Adipose tissue (tissue), 3 donors: ENCODE measurements around the gene FAM25A. TPM values are rescaled to one million over a fixed set of nuclear protein-coding genes. Genes with fewer than 3 reads are reported as not detected.

Experiments used
- H3K27ac ChIP-seq: one replicate; pipeline ENCODE4 v1.5.1; 2013; ENCODE audit warnings: low read depth, low read length
- WGBS, 3 donors: extraction: QIAGEN DNeasy Blood & Tissue Kit; methylation state at CpG; one replicate each; pipeline ENCODE4 v1.1.7; 2013; 5-methylcytosine and 5-hydroxymethylcytosine counted together
- polyA plus RNA-seq, 3 donors: library from polyadenylated mRNA; stranded (reverse); fragments of 200-250 nt; gene quantifications; one replicate each; pipeline ENCODE4 v1.2.3, GENCODE V29; 2013
- donor health status: healthy with polysubstance abuse.
- donor health status: Bipolar disorder and iron deficiency.
- donor health status: healthy.

The FAM25A gene
- polyA plus RNA-seq, 3 donors: not detected

DNA sequence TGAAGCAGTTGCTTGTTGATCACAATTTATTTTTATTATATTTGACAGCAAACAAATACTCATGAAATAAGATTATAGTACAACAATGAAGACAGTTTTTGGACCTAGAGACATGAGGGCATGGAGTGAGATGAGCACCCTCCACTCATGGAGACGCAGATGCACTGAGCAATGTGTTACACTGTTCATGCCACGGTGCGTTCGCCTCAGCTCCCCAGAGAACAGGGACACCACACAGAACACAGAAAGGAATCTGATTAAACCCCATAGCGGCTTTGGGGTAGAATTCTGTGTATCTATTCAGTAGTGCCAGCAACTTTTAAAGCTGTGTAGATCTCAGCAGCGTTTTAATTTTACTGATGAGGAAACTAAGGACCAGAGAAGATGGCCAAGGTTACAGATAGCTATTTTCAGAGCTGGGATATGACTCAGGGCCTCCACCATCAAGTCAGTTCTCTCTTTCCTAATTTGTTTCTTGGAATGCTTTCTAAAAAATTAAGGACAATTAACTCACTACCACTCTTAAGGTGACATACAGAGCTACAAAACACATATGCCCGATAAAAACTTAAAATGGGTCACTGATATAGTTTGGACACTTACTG lies 33.6 kb downstream of the FAM25A start:
- WGBS, 3 donors: 95 to 96% (median 95%) methylated on average over 7 of the region's 7 CpGs
- H3K27ac ChIP-seq: peak overlapping the region; percentile 19

DNA sequence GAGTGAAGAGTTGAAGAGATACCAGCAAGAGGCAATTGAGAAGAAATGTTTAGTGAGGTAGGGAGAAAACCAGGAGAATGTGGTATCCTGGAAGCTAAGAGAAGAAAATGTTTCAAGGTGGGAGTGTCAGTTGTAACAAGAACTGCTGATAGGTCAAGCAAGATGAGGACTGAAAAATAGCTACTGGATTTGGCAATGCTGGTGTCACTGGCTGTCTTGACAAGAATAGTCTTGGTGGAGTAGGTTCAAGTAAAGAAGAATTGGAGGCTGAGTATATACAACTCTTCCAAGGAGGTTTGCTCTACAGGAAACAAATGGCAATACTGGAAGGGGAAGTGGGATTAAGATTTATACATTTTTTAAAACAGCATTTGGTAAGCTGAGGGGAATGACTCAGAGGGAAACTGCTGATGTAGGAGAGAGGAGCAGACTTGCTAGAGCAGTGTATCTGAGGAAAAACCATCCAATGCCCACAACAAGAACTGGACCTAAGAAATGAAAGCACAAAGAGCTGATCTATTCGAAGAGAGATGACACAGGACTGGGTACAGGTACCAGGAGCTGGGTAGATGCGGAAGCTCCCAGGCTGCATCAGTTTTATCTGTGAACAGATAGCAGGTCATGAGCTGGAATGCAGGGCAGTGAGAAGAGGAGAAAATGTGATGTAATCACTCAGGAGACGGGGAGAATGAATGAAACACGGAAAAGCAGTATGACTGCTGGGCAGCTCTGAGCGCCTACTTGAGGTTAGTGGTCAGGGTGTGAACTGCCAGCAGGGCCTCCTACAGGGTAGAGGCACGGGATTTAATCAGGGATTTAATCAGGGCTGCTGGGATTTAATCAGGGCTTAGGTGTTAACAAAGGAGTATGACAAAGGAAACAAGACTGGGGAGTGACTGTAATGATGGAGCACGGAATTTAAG lies 34.5 kb downstream of the FAM25A start:
- WGBS, 3 donors: 48 to 76% (median 64%) methylated on average over 7 of the region's 7 CpGs

DNA sequence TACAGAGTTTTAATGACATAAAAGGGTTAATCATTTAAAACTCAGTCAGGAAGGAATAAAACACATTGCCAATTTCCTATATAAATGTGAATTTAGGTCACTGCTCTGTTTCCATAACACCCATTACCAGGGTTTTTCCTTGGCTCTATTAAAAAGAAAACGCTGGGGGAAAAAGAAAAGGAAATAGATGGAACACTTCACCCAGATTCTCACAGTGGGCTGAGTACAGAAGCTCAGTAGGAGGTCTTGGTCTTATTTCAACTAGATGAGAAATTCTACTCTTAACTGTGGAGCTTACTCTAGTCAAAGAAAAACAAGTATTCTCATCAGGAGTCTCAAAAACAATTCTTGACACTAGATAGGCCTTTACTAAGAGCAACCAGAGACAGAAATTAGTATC lies 38.1 kb downstream of the FAM25A start:
- 35 to 75% (median 63%) methylated on average over 1 of the region's 1 CpG for WGBS, 3 donors
- no peak overlapping the region for H3K27ac ChIP-seq

More for the DNA sequence above, 34.5 kb downstream of the FAM25A start:
- no peak overlapping the region for H3K27ac ChIP-seq

DNA sequence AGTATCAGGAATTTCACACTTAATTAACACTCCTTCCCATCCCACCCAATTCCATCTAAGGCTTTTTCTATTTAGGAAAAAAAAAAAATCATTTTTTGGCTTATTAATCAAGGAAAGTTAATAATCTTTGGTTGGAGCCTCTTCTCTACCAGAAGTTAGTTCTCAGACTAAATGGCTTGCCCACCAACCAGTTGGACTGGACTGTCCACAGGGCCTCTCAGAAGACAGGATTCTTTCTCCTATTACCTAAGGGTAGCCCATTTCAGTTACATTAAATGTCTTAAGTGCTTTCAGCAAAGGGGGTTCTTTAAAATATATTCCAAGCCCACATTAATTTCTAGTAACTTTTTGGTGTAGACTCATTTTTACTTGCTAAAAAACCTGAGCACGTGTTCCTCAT lies 39.3 kb downstream of the FAM25A start:
- WGBS, 3 donors: 93 to 99% (median 98%) methylated on average over 1 of the region's 1 CpG
- no peak overlapping the region for H3K27ac ChIP-seq

DNA sequence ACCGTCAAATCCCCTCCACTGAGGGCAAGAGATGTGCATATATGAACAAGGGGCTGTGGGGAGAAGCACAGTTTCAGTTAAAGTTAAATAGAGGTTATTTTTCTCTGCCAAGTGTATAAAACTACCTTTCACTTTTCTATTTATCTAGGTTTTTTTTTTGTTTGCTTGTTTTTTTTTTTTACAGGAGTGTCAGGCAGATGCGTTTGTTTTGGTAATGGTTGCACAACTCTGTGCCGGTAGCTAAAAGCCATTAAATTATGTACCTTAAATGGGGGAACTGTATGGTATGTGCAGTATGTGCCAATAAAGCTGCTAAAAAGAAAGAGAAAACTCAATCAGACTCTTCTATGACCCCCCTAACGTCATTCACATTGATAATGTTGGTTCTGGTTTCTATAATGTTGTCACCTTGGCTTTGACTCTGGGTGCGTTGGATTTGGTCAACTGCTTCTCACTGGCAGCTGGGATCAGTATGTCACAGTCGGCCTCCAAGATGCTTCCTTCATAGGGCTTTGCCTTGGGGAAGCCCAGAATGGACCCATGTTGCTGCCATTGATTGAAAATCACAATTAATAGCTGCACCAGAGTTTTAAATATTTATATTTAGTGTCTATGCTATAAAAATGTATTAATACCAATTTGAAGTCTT lies 40.3 kb downstream of the FAM25A start:
- no peak overlapping the region for H3K27ac ChIP-seq
- WGBS, 3 donors: 76 to 91% (median 84%) methylated on average over 6 of the region's 6 CpGs

DNA sequence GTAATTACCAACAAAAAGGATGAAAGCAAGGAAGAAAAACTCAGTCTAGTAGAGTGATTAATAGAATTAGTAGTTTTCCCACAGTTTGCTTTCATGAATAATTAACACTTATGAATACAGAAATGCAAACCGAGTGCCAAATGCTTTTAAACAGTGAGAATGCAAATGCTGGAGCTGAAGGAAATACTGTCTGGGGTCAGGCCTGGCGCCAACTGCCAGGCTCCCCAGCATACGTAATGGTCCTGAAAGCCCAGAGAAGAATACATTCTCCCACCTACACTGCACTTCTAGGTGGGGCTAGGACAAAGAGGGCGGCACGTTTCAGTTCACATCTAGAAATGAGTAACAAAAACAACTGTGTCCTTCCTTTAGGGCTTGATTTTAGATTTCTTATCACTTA lies 44.6 kb downstream of the FAM25A start:
- WGBS, 3 donors: 64 to 89% (median 84%) methylated on average over 5 of the region's 5 CpGs
- no peak overlapping the region for H3K27ac ChIP-seq

DNA sequence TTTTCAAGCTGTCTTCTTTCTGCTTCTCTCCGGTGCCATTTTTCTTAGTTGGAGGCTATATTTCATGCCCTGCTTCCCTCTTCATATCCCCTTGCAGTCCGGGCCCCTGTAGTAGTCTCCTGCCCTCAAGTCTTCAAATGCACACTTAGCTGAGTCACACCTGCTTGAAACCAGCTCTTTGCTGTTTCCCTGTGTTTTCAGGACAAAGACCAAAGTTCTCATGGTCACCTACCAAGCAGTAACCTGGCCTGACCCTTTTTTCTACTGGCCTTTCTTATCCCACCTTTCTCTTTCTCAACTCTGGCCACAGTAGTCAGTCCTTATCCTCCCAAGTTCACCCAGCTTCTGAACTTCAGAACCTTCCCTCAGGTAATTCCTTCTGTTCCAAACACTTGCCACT lies 46.1 kb downstream of the FAM25A start:
- 95 to 100% (median 98%) methylated on average over 2 of the region's 2 CpGs for WGBS, 3 donors
- H3K27ac ChIP-seq: no peak overlapping the region

DNA sequence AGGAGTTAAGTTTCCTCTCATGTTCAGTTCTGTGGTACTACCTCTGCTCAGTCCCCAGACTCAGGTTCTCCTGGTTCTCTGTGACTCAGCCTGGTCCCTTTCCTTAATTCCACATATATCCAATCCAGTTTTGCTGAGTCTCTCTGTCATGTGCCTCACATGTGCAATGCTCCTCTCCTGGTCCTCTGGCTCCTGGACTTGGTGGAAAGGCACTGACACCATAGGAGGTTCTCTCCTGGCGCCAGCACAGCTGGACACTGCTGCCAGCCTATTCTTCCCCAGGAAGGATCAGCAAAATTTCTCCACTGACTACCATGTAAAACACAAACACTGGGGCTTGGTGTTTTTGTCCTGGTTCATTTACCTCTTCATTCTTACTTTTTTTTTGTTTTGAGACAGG lies 46.8 kb downstream of the FAM25A start:
- WGBS, 3 donors: 92 to 100% (median 100%) methylated on average over 1 of the region's 1 CpG
- no peak overlapping the region for H3K27ac ChIP-seq

DNA sequence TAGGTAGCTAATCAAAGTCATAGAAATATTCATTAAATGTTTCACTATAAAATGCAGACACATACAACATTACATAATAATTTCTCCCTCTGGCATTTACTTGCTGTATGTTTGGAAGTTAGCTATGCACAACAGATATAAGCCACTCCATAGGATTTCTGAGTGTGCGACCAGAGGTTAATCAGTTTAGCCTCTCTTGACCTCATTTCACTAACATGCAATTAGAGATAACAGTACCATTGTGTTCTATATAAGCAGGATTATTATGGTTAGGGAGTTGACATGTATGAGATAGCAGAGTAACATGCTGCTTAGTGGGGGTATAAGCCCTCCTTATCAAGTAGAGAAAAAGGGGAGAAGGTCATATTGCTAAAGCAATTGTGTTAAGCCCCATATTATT lies 48.2 kb downstream of the FAM25A start:
- WGBS, 3 donors: 76 to 97% (median 91%) methylated on average over 1 of the region's 1 CpG
- no peak overlapping the region for H3K27ac ChIP-seq

DNA sequence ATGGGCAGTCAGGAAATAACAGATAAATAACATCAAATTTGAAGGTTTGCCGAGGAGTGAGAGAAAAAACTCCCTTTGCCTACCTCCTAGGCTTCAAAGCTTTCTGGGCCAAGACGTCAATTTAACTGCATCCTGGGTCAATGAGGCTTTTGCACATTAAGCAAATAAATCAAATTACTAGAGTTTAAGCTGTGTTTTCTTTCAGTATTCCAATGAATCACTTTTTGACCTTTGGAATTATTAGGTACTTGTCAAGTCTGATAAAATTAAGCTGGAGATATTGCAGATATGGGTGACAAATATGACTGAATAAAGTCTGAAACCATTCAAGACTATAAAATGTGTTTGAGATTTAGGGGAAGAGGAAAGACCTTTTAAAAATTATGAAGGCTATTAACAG lies 52.4 kb downstream of the FAM25A start:
- no peak overlapping the region for H3K27ac ChIP-seq
- 58 to 80% (median 77%) methylated on average over 2 of the region's 2 CpGs for WGBS, 3 donors

Other genes starting within 250 kb of the FAM25A start
- 10 to 100 TPM in 2 of 3 donors, 1 to 10 TPM in 1; 6.1 to 56.1 (median 22.4) TPM for gene MMRN2, start 62.7 kb upstream of the FAM25A start, polyA plus RNA-seq
- 100 to 1,000 TPM in 2 of 3 donors, 1 to 10 TPM in 1; 7.0 to 142 (median 100) TPM for gene SNCG, start 61.7 kb upstream of the FAM25A start, polyA plus RNA-seq
- gene ADIRF, start 51.8 kb upstream of the FAM25A start, polyA plus RNA-seq: 1,000 to 10,000 TPM in 2 of 3 donors, 100 to 1,000 TPM in 1; 135 to 2,071 (median 1,031) TPM
- gene GLUD1, start 74.5 kb downstream of the FAM25A start, polyA plus RNA-seq: 10 to 100 TPM; 44.9 to 83.7 (median 69.8) TPM
- 10 to 100 TPM in 2 of 3 donors, 1 to 10 TPM in 1; 9.0 to 21.7 (median 15.0) TPM for gene SHLD2, start 74.9 kb downstream of the FAM25A start, polyA plus RNA-seq
- 1 to 10 TPM; 1.0 to 1.5 (median 1.3) TPM for gene NUTM2A, start 205.2 kb downstream of the FAM25A start, polyA plus RNA-seq